ENCODE measurements around the gene FOSL2.

FOSL2 gene

GRCh38 chr2:28397043-28397381, 4.4 kb downstream of the FOSL2 start:
- DNase-seq: no peak

- no peak for DNase-seq
Observed at GRCh38 chr2:28398101-28398834, 5.6 kb downstream of the FOSL2 start.

DNA sequence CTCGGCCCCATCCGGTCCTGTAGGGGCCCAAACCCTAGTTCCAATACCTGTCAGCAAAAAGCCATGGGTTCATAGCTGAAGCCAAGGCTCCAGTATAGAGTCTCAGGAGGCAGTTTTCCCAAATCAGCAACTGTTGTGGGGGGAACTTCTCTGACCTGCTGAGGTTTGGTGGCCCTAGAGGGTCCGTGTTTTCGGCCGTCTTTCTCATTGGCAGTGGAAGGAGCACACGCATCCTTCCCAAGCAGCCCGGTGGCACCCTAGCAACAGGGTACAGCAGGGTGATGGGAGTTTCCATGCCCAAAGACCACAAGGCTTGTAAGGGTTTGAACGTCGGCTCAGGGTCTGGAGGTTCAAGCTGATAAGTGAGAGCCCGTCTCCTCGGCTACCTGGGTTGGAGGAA, 6.6 kb downstream of the FOSL2 start:
- DNase-seq: no peak

- DNase-seq: no peak
Observed at GRCh38 chr2:28399956-28400355, 7.3 kb downstream of the FOSL2 start.

- no peak for DNase-seq
Observed at GRCh38 chr2:28400419-28400818, 7.8 kb downstream of the FOSL2 start.

- no peak for DNase-seq
Observed at GRCh38 chr2:28400921-28401320, 8.3 kb downstream of the FOSL2 start.

DNA sequence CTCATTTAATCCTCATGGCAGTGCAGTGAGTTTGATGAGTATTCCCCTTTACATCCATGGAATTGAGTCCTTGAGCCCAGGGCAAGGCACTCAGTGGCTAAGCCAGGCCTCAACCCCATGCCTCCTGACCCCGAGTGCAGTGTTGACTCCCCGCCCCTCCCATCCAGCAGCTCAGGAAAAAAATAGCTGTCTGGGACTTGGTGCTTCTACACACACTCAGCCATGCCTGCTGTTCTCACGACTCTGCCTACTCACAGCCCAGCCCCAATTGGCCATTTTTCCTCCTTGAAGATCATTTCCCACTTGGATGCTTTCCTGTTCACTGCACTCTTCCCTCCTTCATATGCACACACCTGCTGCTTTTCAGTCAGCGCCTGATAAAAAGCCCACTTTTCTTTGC, 8.8 kb downstream of the FOSL2 start:
- DNase-seq: no peak

DNA sequence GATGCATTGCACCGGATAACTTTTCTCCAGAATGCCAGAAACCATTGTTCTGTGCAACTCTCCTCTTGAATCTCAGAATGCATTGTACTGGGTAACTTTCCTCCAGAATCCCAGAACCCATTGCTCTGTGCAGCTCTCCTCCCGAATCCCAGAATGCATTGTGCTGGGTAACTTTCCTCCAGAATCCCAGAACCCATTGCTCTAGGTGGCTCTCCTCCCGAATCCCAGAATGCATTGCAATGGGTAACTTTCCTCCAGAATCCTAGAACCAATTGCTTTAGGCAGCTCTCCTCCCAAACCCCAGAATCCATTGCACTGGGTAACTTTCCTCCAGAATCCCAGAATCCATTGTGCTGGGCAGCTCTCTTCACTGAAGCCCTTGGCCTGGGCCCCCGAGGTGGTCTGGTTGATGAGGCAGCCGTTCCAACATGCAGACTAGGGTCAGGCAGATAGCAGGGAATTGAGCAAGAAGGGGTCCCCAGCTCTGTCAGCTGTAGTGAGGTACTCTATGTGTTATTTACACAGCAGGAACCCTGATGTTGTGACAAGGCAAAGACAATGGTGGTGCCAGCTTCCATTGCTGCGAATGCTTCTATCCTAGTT, 9.4 kb downstream of the FOSL2 start:
- DNase-seq: no peak

- no peak for DNase-seq
Observed at GRCh38 chr2:28403370-28403956, 10.8 kb downstream of the FOSL2 start.

GRCh38 chr2:28404086-28404485, 11.4 kb downstream of the FOSL2 start:
- DNase-seq: no peak

DNA sequence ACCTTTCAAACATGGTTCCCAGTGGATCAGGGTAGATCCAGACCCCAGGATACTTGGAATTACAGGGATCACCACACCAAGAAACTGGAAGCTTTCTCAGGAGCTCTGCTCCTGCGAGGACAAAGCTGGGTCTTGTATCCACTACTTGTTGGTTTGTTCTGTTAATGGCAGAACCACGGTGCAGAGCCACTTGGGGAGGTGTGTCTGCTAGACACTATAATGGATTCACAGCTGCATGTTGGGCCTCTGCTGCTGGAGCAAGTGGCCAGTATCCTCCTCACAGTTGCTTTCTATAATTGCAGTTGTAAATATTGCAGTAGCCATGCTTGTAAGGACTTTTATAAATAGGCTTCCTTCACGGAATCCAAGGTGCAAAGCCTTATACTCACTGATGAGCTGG, 12.9 kb downstream of the FOSL2 start:
- DNase-seq: no peak

DNA sequence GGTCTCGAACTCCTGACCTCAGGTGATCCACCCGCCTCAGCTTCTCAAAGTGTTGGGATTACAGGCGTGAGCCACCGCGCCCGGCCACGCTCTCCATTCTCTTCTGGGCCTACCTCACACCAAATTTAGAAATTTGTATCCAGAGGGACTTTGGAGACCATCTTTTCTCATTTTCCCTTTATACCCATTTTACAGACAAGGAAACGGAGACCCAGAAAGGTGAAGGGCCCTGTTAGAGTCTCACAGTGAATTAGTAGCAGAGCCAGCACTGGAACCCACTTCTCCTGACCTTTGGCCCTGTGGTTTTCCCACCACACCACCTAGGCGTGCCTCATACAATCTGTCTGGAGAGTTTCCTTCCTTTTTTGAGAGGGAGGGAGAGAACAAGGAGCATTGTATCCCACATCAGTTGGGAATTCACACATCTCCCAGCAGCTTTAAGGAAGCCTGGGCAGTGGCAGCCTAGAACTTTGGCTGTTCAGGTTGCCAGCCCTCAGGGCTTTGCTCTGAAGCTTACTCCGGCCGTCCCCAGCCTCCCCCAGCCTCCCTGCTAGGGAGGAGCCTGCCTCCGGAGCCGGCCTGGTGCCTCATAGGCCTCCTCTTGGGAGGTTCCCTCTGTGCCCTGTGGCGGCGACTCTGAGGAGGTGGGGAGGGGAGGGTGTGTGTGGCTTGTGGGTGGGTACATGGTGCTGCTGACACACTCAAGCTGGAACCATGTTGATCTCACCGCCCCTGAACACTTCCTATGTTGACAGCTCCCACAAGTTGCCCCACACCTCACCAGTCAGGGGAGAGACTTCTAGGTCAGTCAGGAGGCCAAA, 13.8 kb downstream of the FOSL2 start:
- DNase-seq: peak; percentile 61

- DNase-seq: no peak
Observed at GRCh38 chr2:28407131-28407975, 14.7 kb downstream of the FOSL2 start.

GRCh38 chr2:28407976-28408690, 15.5 kb downstream of the FOSL2 start:
- no peak for DNase-seq

DNA sequence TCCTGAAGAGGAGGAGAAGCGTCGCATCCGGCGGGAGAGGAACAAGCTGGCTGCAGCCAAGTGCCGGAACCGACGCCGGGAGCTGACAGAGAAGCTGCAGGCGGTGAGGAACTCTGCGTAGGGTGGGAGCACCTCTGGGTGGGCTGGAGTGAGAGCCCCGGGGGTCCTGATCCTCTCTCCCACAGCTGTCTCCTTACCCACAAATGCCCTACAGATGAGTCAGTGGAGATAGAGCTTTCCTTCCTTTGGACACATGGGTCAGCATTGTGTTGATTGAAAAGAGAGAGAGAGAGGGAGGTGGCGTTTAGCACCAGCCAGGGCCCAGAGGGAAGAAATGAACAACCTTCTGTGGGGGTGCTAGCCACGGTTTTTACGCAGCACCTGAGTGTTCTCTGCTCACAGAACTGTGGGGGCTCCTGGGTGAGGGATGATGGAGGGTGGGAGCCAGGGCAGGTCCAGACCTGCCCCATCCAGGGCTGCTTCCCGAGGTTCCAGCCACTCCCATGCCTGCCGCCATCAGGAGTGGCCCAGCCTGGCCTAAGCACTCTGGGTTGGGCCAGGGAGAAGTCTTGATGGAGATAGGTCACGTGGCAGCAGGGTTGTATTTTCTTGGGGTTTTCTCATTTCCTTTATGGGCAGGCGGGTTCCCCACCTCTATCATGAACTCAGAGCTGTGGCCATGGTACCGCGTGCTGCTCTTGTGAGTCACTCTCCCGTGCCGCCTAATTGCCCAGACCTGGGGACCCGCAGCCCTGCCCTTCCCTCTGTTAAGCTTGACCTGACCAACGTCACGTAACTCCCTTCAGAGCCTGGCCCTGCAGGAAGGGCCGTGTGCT, 16.3 kb downstream of the FOSL2 start:
- DNase-seq: peak; percentile 64

DNA sequence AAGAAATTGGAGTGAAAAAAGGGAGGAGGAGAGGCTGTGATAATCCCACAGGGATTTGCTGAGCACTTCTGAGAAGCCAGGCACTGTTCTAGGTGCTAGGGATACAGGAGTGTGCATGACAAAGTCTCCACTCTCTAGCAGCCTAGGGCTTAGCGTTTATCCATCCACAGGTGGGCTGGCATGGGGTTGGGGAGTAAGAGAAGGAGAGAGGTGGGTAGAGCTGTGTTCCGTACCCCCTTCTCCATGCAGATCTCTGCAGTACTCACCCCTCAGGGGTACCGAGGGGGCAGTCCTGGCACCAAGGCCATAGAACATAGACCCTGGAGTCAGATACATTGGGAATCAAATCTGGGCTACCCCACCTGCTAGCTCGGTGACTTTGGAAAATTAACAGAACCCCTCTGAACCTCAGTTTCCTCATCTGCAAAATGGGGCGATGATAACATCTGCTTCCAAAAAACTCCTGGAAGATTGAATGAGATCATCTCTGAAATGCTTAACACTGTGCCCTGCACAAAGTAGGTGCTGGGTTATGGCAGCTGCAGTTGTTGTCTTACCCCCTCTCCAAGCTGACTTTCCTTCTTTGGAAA, 18.6 kb downstream of the FOSL2 start:
- no peak for DNase-seq

GRCh38 chr2:28411956-28412609, 19.4 kb downstream of the FOSL2 start:
- DNase-seq: no peak

GRCh38 chr2:28412625-28413151, 20.0 kb downstream of the FOSL2 start:
- no peak for DNase-seq

GRCh38 chr2:28413152-28413898, 20.7 kb downstream of the FOSL2 start:
- no peak for DNase-seq
